HEK293 (cell line): ENCODE data around the gene AKAP1.

Source experiments
- CTCF ChIA-PET: fragments of 350-600 bp; formaldehyde crosslinking; extraction: SDS; loops from one replicate; lab custom pipeline; 2021; ENCODE audit warnings: antibody characterized with exemption; lab: Yijun Ruan, JAX
- POLR2A ChIA-PET: fragments of 300-600 bp; formaldehyde crosslinking; extraction: SDS; loops from one replicate; lab custom pipeline; 2020; ENCODE audit warnings: antibody characterized with exemption, inconsistent platforms; lab: Yijun Ruan, JAX
- H3K27ac ChIP-seq: fragments of 200-500 bp; sonication (Bioruptor generic); 2 replicates; pipeline ENCODE4 v1.5.1; 2014; ENCODE audit warnings: low read depth, low read length, control low read depth, inconsistent platforms; ENCODE audit errors: extremely low read depth
- H3K36me3 ChIP-seq, 2 experiments: fragments of 200-500 bp in 1 of 2; sonication (Bioruptor generic) in 1 of 2; 1 replicate in 1 of 2; 2 replicates in 1 of 2; pipeline ENCODE4 v1.5.1; 2014 to 2017; ENCODE audit warnings: inconsistent platforms in 2 of 2, low read length in 2 of 2; ENCODE audit not compliant: control insufficient read depth in 2 of 2, insufficient read depth in 1 of 2
- H3K4me1 ChIP-seq: fragments of 200-500 bp; sonication (Bioruptor generic); 2 replicates; pipeline ENCODE4 v1.5.1; 2014; ENCODE audit warnings: mild to moderate bottlenecking, low read length, inconsistent platforms; ENCODE audit not compliant: control insufficient read depth, insufficient read depth
- H3K4me3 ChIP-seq: 2 replicates; pipeline ENCODE4 v1.5.1; 2011; ENCODE audit warnings: low read depth, mild to moderate bottlenecking, control low read depth, low read length, moderate library complexity
- H3K9me3 ChIP-seq: fragments of 200-500 bp; sonication (Bioruptor generic); 2 replicates; pipeline ENCODE4 v1.5.1; 2014; ENCODE audit warnings: low read depth, low read length, inconsistent platforms; ENCODE audit not compliant: control insufficient read depth, insufficient read depth
- ZFHX2 ChIP-seq: fragments of 450-650 bp; formaldehyde crosslinking; conservative IDR thresholded peaks from 2 replicates; pipeline ENCODE4 v1.5.1; 2016; ENCODE audit warnings: missing biosample characterization, missing genetic modification characterization
- ZNF214 ChIP-seq: fragments of 450-650 bp; formaldehyde crosslinking; IDR thresholded peaks from 2 replicates; pipeline ENCODE4 v1.5.1; 2017; ENCODE audit warnings: missing biosample characterization, mild to moderate bottlenecking, missing genetic modification characterization, borderline replicate concordance
- TF ChIP-seq, protein P1 (sequence below): sonication (generic); formaldehyde crosslinking; IDR thresholded peaks from 2 replicates; pipeline ENCODE4 v1.8.1; 2022; ENCODE audit warnings: mild to moderate bottlenecking, moderate library complexity, missing genetic modification reagents

The AKAP1 gene

DNA sequence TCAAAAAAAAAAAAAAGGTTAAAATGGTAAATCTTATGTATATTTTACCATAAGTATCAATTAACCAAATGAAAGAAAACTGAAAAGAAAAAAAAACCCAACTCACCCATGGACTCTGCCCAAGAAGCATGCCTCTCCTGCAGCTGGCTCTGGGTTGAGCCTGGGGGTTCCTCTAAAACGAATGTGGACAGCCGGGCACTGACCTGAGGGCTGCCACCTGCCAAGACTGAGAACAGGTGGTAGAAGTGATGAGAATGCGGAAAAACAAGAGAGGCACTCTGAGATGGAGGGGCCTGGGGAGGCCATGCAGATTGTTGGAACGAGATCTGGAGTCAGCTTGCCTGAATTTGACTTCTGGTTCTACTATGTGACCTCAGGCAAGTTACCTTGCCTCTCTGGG is 85.8 kb downstream of the AKAP1 start:
- Histone ChIP-seq H3K36me3 (no peaks in the 10 kb centered on the region), H3K27ac (no peak overlapping the region), H3K9me3 (no peaks in the 10 kb centered on the region), H3K4me1 (no peaks in the 10 kb centered on the region), H3K4me3 (no peak overlapping the region)
- no peak for TF ChIP-seq ZNF214 (tag by site-specific recombination)
- TF ChIP-seq, protein P1, sequence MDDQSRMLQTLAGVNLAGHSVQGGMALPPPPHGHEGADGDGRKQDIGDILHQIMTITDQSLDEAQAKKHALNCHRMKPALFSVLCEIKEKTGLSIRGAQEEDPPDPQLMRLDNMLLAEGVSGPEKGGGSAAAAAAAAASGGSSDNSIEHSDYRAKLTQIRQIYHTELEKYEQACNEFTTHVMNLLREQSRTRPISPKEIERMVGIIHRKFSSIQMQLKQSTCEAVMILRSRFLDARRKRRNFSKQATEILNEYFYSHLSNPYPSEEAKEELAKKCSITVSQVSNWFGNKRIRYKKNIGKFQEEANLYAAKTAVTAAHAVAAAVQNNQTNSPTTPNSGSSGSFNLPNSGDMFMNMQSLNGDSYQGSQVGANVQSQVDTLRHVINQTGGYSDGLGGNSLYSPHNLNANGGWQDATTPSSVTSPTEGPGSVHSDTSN (CRISPR knock-in tag), result no peak
- no peak for TF ChIP-seq ZFHX2 (tag by site-specific recombination)
- POLR2A ChIA-PET, result no interaction called here
- CTCF ChIA-PET, result interaction anchor here (0.6 kb wide), 1 partner anchor 8 kb away, joined by 3 read pairs; no protein-coding TSS in a partner anchor
